ENCODE data around the gene CADM4.
A peak's percentile ranks its signal among the peaks of the same experiment; 100 is the strongest.
"Not testable (repeated sequence)": the region's sequence is repeated elsewhere in the genome, so short reads cannot be mapped to it uniquely, and the experiment has no call there.

The CADM4 gene

DNA sequence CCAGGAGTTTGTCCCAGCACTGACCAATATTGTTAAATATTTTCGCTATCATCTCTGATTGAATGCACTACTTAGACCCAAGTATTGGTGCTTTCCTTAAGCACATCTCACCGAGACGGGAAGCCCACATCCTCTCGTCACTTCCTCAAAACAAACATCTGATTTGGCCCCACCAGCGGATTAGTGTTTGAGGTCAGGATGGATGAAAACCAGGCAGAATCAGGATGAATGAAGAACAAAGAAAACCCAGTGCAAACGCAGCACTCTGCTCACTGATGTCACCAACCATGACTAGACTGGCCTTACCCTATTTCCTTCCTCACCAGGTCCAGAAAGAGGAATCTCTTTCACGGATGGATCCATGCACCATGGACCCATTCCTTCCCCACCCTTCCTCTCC, 24.4 kb upstream of the CADM4 start:
- peak; percentile 44 for FAIRE-seq
- DNase-seq (ENCODE audit: insufficient read length, low spot score), result no peak

DNA sequence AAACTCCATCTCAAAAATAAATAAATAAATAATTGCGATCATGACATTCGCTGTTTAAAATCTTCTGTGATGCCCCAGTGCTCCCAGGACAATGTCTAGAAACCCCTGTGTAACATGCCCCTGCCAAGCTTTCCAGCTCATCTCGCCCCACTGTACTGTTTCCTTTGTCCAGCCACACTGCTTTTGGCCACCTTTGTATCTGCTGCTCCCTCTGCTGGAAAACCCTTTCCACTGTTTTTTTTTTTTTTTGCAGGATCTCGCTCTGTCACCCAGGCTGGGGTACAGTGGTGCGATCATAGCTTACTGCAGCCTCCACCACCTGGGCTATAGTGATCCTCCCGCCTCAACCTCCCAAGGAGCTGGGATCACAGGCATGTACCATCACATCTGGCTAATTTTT, 22.8 kb upstream of the CADM4 start:
- DNase-seq (ENCODE audit: insufficient read length, low spot score) (no peak), FAIRE-seq (no peak)

DNA sequence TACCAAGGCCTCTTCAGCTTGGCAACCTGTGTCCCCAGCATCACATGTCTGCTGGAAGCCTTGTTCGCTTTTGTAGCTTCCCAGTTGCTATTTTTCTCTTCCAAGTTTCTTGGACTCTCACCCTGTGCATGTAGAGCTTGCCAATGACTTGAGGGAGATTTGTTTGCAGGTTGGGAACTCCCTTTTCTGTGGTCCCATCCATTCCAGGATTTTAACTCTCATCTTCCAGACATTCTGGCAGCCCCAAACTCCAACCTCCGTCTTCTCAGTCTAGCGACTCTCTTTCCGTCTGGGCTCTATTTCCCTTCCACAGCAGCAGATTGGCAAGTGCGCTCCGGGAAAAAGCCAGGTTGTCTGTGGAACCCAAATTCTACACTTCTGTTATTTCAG, 21.3 kb upstream of the CADM4 start:
- no peak for DNase-seq (ENCODE audit: insufficient read length, low spot score)
- FAIRE-seq, result no peak

DNA sequence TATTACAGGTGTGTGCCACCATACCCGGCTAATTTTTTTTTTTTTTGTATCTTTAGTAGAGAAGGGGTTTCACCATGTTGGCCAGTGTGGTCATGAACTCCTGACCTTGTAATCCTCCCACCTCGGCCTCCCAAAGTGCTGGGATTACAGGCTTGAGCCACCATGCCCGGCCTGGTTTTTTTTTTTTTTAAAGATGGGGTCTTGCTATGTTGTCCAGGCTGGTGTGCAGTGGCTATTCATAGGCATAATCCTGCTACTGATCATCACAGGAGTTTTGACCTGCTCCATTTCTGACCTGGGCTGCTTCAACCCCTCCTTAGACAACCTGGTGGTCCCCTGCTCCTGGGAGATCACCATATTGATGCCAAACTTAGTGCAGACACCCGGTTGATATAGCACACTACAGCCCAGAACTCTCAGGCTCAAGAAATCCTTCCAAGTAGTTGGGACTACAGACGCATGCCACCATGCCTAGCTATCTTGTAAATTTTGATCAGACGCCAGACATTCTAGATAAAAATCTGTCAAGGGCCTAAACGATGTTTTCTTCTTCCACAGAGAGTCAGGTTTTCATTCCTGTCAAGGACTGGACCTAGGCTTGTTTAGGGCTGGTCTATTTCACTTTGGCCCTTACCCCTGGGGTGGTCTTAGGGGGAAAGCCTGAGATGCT, 20.8 kb upstream of the CADM4 start:
- FAIRE-seq, result no peak

DNA sequence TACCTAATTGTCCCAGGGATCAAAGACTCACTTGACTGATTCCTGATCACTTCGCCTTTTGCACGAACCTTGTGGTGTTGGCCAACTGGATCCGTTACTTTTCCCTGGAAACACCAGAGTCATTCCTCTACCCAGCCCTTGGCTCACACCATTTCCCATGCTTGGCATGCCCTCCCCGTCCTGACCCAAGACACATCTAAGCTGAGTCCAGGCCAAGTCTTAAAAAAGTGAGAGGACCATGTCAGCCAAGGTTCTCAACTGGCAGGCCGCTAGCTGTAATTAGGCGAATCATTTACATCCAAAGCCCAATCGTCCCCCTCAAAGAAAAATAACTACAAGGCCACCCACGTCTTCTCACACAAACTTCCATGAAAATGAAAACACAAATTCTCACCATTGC, 18.8 kb upstream of the CADM4 start:
- DNase-seq (ENCODE audit: insufficient read length, low spot score) (no peak), FAIRE-seq (no peak)

More for the DNA sequence above, 20.8 kb upstream of the CADM4 start:
- no peak for DNase-seq (ENCODE audit: insufficient read length, low spot score)

DNA sequence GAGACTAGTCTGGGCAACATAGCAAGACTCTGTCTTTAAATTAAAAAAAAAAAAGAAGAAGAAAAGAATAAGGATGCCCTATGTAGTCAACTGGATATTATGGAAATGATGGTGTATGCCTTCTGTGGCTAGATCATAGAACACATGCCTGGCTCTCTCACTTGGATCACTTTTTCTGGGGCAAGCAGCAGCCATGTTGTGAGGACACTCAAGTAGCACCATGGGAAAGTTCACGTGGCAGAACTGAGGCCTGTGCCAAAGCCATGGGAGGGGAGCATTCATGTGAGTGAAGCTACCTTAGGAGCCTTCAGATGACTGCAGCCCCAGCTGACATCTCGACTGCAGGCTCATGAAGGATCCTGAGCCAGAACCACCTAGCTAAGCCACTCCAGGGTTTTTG, 18.4 kb upstream of the CADM4 start:
- DNase-seq (ENCODE audit: insufficient read length, low spot score) (no peak), FAIRE-seq (no peak)

DNA sequence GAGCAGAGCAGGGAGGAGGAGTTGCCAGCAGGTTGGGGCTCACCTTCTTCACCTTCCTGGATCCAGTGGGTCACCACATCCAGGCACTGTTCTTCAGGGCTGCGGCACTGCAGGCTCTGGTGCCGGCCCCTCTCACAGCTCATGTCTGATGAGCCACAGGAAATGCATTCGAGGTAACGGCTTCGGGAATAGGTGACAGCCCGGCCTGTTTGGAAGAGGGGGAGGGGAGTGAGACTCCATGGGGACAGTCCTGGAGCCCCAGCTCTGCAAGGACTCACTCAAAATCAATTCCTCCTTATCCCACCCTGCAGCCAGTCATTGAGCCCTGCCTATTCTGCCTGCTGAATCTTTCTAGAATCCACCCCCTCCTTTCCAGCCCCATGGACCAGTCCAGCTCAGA, 16.8 kb upstream of the CADM4 start:
- DNase-seq (ENCODE audit: insufficient read length, low spot score) (no peak), FAIRE-seq (no peak)

DNA sequence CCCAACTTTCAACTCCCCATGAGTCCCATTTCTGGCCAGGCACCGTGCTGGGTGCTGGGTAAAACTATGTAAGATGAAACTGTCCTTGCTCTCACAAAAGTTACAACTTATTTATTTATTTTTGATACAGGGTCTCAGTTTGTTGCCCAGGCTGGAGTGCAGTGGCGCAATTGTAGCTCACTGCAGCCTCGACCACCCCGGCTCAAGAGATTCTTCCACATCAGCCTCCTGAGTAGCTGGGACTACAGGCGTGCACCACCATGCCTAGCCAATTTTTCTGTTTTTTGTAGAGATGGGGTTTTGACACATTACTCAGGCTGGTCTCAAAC, 12.9 kb upstream of the CADM4 start:
- DNase-seq (ENCODE audit: insufficient read length, low spot score) (no peak), FAIRE-seq (no peak)

DNA sequence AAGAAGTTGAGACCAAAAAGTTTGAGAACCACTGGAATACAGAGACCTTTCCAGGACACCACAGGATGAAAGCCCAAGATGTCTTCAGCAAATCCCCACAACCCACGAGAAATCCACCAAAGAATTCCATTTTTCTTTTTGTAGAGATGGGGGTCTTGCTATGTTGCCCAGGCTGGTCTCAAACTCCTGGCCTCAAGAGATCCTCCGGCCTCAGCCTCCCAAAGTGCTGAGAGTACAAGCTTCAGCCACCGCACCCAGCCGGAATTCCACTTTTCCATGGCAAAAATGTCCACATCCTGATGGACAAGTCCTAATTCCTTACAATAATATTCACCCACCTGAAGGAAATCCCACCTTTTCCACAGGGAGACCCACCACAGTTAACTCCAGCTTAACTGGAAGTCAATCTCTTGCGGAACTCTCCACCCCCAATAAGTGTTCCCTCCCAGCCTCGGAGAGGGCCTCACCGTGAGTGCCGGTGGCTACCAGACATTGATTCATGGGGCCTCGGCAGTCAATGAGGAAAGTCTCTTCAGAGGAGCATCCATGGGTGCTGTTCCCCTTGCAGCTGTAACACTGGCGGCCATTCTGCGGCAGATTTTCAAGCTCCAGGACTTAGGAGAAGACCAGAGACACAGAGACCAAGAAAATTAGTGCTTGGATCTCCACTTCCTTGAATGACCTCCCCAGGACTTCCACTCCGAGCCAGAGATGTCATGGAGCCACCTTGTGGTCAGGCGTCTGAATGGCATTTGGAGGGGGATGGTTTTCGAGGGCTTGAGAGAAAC, 12.3 kb upstream of the CADM4 start:
- DNase-seq (ENCODE audit: insufficient read length, low spot score), result peak; percentile 60
- peak; percentile 84 for FAIRE-seq

DNA sequence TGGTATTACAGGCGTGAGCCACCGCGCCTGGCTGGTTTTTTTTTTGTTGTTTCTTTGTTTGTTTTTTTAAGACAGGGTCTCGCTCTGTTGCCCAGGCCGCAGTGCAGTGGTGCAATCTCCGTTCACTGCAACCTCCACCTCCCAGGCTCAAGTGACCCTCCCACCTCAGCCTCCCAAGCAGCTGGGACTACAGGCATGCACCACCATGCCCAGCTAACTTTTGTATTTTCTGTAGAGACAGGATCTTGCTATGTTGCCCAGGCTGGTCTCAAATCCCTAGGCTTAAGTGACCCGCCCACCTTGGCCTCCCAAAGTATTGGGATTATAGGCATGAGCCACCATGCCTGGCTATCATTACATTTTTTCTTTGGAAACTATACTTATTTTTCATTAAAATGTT, 10.6 kb upstream of the CADM4 start:
- not testable (repeated sequence) for FAIRE-seq; DNase-seq (ENCODE audit: insufficient read length, low spot score)

DNA sequence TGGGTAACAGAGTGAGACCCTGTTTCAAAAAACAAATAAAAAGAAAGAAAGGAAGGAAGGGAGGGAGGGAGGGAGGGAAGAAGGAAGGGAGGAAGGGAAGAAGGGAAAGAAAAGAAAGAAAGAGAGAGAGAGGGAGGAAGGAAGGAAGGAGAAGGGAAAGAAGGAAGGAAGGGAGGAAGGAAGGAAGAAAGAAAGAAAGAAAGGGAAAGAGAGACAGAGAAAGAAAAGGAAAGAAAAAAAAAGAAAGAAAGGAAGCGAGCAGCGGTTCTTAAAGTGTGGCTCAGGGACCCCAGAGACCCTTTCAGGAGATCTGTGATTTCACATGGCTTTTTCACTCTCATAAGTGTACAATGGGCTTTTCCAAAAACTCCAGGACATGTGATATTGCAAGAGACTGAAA, 9.9 kb upstream of the CADM4 start:
- no peak for FAIRE-seq

DNA sequence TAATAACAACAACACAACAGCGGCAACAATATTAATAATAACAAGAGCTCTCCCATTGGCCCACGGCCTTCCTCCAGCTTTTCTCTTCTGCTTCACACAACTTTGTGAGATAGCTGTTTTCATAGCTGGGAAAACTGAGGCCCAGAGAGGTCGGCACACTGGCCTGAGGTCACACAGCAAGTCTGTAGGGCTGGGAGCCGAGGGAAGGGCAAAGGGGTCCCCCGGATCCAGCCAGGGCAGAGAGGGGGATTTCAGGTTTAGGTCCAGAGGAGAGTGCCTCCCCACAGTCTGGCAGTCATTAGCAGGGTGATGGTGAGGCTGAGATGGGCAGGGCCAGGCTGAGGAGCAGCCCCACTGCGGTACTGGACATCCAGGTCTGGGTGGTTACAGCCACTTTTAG, 9.0 kb upstream of the CADM4 start:
- no peak for FAIRE-seq
- DNase-seq (ENCODE audit: insufficient read length, low spot score), result no peak

More for the DNA sequence above, 9.9 kb upstream of the CADM4 start:
- no peak for DNase-seq (ENCODE audit: insufficient read length, low spot score)

DNA sequence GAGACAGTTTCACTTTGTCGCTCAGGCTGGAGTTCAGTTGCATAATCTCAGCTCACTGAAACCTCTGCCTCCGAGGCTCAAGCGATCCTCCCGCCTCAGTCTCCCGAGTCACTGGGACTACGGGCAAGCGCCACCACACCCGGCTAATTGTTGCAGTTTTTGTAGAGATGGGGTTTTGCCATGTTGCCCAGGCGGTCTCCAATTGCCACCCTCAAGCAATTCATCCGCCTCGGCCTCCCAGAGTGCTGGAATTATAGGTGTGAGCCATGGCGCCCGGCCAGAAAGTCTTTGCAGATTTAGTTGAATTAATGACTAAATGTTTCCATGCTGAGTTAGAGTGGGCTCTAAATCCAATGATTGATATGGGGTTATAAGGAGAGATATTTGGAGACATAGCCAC, 4.5 kb upstream of the CADM4 start:
- DNase-seq (ENCODE audit: insufficient read length, low spot score), result no peak
- FAIRE-seq, result no peak

DNA sequence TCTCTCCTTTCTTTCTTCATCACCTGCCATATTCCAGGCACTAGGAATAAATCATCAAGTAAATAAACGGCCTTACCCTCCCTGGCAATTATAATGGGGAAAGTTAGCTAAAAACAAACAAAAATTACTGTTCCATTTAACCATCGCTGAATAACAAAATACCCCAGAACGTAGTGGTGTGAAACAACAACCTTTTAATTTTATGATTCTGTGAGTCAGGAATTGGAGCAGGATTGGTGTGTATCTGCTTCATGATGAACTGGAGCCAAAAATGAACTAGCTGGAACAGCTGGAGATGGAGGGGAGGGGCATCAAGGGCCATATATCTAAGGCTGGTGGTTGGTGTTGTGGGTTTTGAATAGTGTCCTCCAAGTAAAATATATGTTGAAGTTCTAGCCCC, 3.7 kb upstream of the CADM4 start:
- DNase-seq (ENCODE audit: insufficient read length, low spot score) (no peak), FAIRE-seq (no peak)

DNA sequence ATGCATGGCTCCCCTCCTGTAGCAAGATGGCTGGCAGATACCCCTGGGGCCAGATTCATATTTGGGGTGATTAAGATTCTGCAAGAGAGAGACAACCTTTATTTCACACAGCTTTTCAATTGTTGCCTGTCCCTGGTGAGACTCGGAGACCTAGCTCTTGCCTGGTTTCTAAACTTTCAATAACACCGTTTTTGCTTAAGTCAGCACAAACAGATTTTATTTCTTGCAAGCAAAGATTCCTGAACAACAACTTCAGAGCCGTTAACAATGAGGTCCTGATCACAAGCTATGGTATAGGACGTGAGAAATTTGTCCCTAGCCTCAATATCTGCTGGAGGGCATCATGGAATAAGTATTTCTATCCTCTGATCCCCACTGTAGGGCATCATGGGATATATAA, 2.9 kb upstream of the CADM4 start:
- DNase-seq (ENCODE audit: insufficient read length, low spot score) (no peak), FAIRE-seq (no peak)

DNA sequence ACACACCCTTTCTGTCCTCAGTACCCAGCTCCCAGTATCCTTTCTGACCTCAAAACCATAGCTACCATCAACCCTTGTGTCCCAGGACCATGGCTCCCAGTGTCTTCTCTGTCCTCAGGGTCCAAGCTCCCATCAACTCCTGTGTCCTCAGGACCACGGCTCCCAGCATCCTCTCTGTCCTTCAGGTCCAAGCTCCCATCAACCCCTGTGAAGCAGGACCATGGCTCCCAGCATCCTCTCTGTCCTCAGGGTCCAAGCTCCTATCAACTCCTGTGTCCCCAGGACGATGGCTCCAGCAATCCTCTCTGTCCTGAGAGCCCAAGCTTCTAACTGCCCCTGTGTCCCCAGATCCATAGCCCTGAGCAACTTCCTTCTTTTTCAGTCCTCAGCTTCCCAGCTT, 1.7 kb upstream of the CADM4 start:
- no peak for FAIRE-seq
- no peak for DNase-seq (ENCODE audit: insufficient read length, low spot score)

DNA sequence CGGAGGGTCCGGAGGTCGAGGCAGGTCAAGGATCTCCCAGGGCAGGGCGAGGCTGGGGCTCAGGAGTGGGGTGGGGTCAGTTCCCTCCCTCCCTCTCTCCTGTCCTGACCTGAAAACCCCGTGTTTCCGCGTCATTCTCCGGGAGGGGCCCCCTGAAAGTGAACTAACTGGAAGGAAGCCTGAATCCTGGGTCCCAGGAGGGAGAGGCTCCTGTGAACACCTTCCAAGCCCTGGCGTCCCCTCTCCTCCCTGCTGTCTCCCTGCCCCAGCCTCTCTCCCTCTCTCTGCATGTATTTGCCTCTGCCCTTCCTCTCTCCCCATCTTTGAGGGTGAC, 741 bp upstream of the CADM4 start:
- FAIRE-seq, result no peak
- no peak for DNase-seq (ENCODE audit: insufficient read length, low spot score)

DNA sequence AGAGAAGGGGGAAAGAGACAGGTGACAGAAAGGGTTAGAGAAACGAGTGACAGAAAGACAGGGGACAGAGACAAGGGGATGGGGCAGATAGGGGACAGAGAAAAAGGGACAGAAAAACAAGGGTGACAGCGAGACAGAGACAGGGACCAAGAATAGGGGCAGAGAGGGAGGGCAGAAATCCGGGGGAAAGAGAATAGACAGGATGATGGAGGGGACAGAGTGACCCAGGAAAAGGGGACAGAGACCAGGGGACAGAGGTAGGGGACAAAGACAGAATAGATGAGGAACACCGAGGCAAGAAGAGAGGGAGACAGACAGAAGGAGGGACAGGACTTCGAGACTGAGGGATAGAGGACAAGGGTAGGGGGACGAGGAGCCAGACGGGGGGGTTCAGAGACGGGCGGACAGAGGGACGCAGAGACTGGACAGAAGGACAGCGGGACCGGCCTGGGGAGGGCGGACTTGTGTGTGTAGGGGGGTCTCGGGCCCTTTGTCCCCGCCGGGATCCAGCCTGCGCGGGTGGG, 593 bp downstream of the CADM4 start:
- FAIRE-seq, result no peak

DNA sequence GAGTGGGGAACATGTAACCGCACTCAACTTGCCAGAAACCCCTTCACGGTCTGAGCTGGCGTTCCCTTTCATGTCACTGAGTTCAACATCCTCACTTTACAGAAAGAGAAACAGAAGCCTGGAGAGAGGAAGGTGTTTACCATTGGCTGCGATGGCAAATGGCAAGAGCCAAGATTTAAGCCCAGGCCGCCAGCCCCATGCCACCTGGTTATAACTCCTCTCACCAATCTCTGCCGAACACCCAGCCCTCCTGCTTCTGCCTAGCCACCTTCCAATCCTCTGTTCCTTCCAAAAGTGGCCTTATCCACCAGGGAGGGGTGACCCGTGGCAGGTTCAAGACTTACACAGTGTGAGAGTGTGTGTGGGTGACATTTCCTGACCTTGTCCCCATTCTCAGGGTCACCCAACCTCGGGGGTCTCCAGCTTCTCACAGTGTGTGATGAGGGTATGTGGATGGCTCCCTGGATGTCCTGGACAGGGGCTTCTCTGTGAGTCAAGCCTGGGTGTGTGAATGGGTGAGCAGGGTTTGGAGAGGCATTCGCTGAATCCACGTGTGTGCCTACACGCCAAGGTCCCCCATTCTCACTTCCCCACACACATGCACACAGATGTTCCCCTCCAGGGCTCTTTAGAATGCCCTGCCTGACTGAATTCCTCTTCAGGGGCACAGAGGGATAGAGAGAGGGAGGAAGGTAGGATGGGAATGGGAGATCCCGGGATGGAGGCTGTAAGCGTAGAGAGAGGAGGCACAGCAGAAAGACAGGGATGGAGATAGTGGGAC, 1.2 kb downstream of the CADM4 start:
- DNase-seq (ENCODE audit: insufficient read length, low spot score), result no peak
- FAIRE-seq, result no peak

More for the DNA sequence above, 593 bp downstream of the CADM4 start:
- DNase-seq (ENCODE audit: insufficient read length, low spot score), result no peak

DNA sequence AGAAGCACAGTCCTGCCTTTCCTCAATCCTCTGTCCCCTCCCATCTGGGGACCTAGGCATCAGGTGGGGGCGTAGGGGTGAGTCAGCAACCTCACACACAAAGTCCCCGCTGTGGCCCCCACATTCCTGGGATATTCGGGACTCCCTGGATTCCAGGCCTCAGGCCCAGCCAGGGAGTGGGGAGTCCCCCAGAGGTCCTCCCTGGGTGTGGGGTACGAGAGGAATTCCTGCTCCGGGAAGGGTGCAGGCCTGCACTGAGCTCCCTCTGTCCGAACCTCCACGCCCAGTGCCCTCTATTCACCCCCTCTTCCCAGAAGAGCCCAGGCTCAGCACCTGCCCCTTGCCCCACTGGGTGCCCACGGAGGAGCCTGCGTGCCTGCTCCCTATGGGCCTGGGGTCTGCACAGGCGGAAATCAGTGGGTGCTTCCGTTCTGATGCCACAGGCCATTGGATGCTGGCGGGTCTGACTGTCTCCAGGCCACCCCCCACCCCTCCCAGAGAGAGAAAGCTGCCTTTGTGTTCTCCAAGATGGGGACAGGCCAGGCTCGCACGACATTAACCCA, 3.4 kb downstream of the CADM4 start:
- DNase-seq (ENCODE audit: insufficient read length, low spot score), result no peak
- FAIRE-seq, result no peak

DNA sequence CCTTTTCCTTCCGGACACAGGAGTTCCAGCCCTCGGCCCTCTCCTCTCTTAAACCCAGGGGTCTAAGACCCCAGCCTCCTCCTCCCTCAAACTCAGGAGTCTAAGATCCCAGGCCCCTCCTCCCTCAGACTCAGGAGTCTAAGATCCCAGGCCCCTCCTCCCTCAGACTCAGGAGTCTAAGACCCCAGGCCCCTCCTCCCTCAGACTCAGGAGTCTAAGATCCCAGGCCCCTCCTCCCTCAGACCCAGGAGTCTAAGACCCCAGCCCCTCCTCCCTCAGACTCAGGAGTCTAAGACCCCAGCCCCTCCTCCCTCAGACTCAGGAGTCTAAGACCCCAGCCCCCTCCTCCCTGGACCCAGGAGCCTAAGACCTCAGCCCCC, 4.1 kb downstream of the CADM4 start:
- not testable (repeated sequence) for DNase-seq (ENCODE audit: insufficient read length, low spot score); FAIRE-seq

All from GM19239 (cell line).